Measurements from ENCODE around the gene RPH3AL.
"Not testable (repeated sequence)": the region's sequence is repeated elsewhere in the genome, so short reads cannot be mapped to it uniquely, and the experiment has no call there.

RPH3AL gene

GRCh38 chr17:335691-336090 is 16.9 kb downstream of the RPH3AL start:
- DNase-seq = no peak

- no peak for DNase-seq
These were observed 17.6 kb downstream of the RPH3AL start for GRCh38 chr17:334974-335481.

- DNase-seq = peak; percentile 77
These were observed 18.8 kb downstream of the RPH3AL start for GRCh38 chr17:333626-334396.

GRCh38 chr17:332558-333322 is 19.9 kb downstream of the RPH3AL start:
- no peak for DNase-seq

- DNase-seq = no peak
These were observed 20.6 kb downstream of the RPH3AL start for GRCh38 chr17:332023-332422.

- DNase-seq = peak; percentile 34
These were observed 21.5 kb downstream of the RPH3AL start for GRCh38 chr17:330993-331701.

- no peak for DNase-seq
These were observed 22.7 kb downstream of the RPH3AL start for GRCh38 chr17:329784-330420.

GRCh38 chr17:327971-328370 is 24.6 kb downstream of the RPH3AL start:
- no peak for DNase-seq

- no peak for DNase-seq
These were observed 25.3 kb downstream of the RPH3AL start for GRCh38 chr17:327296-327695.

GRCh38 chr17:326010-326621 is 26.5 kb downstream of the RPH3AL start:
- DNase-seq = no peak

GRCh38 chr17:325270-326009 is 27.2 kb downstream of the RPH3AL start:
- no peak for DNase-seq

GRCh38 chr17:323721-324571 is 28.7 kb downstream of the RPH3AL start:
- no peak for DNase-seq

GRCh38 chr17:323181-323580 is 29.4 kb downstream of the RPH3AL start:
- DNase-seq = no peak

- DNase-seq = no peak
These were observed 30.4 kb downstream of the RPH3AL start for GRCh38 chr17:322006-322780.

- no peak for DNase-seq
These were observed 31.1 kb downstream of the RPH3AL start for GRCh38 chr17:321386-321941.

- no peak for DNase-seq
These were observed 31.7 kb downstream of the RPH3AL start for GRCh38 chr17:320809-321385.

- DNase-seq = no peak
These were observed 32.5 kb downstream of the RPH3AL start for GRCh38 chr17:320139-320538.

GRCh38 chr17:319266-319665 is 33.3 kb downstream of the RPH3AL start:
- DNase-seq = no peak

GRCh38 chr17:317070-317469 is 35.5 kb downstream of the RPH3AL start:
- not testable (repeated sequence) for DNase-seq
